Loucy (cell line): Measurements from ENCODE around the gene ATG16L2.

Experiments used
- H2AFZ ChIP-seq: fragments of 200-600 bp; sonication (generic); 2 replicates; pipeline ENCODE4 v1.6.0; 2016; ENCODE audit warnings: antibody characterized with exemption, mild to moderate bottlenecking, low read length, moderate library complexity
- H3F3A ChIP-seq: fragments of 200-600 bp; 2 replicates; pipeline ENCODE4 v1.6.0; 2016; ENCODE audit warnings: antibody characterized with exemption, low read depth, mild to moderate bottlenecking
- H3K27me3 ChIP-seq: fragments of 200-600 bp; sonication (generic); 2 replicates; pipeline ENCODE4 v1.6.1; 2014; ENCODE audit warnings: low read length, mild to moderate bottlenecking; ENCODE audit not compliant: insufficient read depth, poor library complexity, severe bottlenecking
- H3K36me3 ChIP-seq: fragments of 200-600 bp; sonication (generic); 2 replicates; pipeline ENCODE4 v1.6.1; 2016; ENCODE audit warnings: low read length; ENCODE audit not compliant: insufficient read depth
- H3K4me1 ChIP-seq: fragments of 200-600 bp; sonication (generic); 2 replicates; pipeline ENCODE4 v1.5.1; 2014; ENCODE audit warnings: low read length, mild to moderate bottlenecking; ENCODE audit not compliant: insufficient read depth, poor library complexity, severe bottlenecking
- H3K4me2 ChIP-seq: fragments of 200-600 bp; sonication (generic); 2 replicates; pipeline ENCODE4 v1.6.0; 2014; ENCODE audit warnings: antibody characterized with exemption, low read length, low read depth, mild to moderate bottlenecking; ENCODE audit not compliant: poor library complexity, severe bottlenecking
- H3K4me3 ChIP-seq: fragments of 200-600 bp; sonication (generic); 2 replicates; pipeline ENCODE4 v1.5.1; 2014; ENCODE audit warnings: low read length, mild to moderate bottlenecking, mixed read lengths; ENCODE audit not compliant: poor library complexity, severe bottlenecking
- H3K79me2 ChIP-seq: fragments of 200-600 bp; sonication (generic); 2 replicates; pipeline ENCODE4 v1.6.1; 2014; ENCODE audit warnings: low read length; ENCODE audit not compliant: insufficient read depth
- H3K9ac ChIP-seq: fragments of 200-600 bp; sonication (generic); 2 replicates; pipeline ENCODE4 v1.6.0; 2014; ENCODE audit warnings: mild to moderate bottlenecking, low read depth, low read length, moderate library complexity; ENCODE audit not compliant: poor library complexity, severe bottlenecking
- H3K9me2 ChIP-seq: fragments of 200-600 bp; sonication (generic); replicated peaks from 2 replicates; pipeline ENCODE4 v1.6.1; 2016; ENCODE audit warnings: low read depth, low read length, mixed read lengths
- H3K9me3 ChIP-seq: fragments of 200-600 bp; sonication (generic); 2 replicates; pipeline ENCODE4 v1.6.1; 2014; ENCODE audit warnings: mild to moderate bottlenecking, antibody characterized with exemption, low read length, low read depth; ENCODE audit not compliant: insufficient read depth
- H4K20me1 ChIP-seq: fragments of 200-600 bp; sonication (generic); 2 replicates; pipeline ENCODE4 v1.6.0; 2014; ENCODE audit warnings: antibody characterized with exemption, low read length, mild to moderate bottlenecking; ENCODE audit not compliant: insufficient read depth, poor library complexity, severe bottlenecking
- CTCF ChIP-seq: fragments of 200-600 bp; sonication (generic); conservative IDR thresholded peaks from 2 replicates; pipeline ENCODE4 v1.5.1; 2014; ENCODE audit warnings: mild to moderate bottlenecking, antibody characterized with exemption, low read length
- EZH2phosphoT487 ChIP-seq: fragments of 200-600 bp; IDR thresholded peaks from 2 replicates; pipeline ENCODE4 v1.6.1; 2018; ENCODE audit warnings: antibody characterized with exemption, mild to moderate bottlenecking, moderate library complexity, borderline replicate concordance

Gene ATG16L2

GRCh38 chr11:72823105-72823804 lies 9.0 kb downstream of the ATG16L2 start:
- Histone ChIP-seq H3K9me3 (no peaks in the 10 kb centered on the region), H3K9me2 (no peaks in the 10 kb centered on the region), H2AFZ (no peak overlapping the region), H3K4me3 (no peak overlapping the region), H3F3A (no peaks in the 10 kb centered on the region), H3K9ac (no peak overlapping the region), H3K36me3 (peaks cover 52% of the 10 kb centered on the region; the same call in 1 of the 2 replicates), H3K27me3 (no peaks in the 10 kb centered on the region), H3K79me2 (peaks cover 8% of the 10 kb centered on the region; the same call in 1 of the 2 replicates), H3K4me2 (no peak overlapping the region), H3K4me1 (peaks cover 2% of the 10 kb centered on the region), H4K20me1 (peaks cover 4% of the 10 kb centered on the region)
- TF ChIP-seq EZH2phosphoT487, result no peak
- TF ChIP-seq CTCF, result no peak

GRCh38 chr11:72824020-72824419 lies 9.8 kb downstream of the ATG16L2 start:
- peaks cover 51% of the 10 kb centered on the region; the same call in 1 of the 2 replicates for H3K36me3 ChIP-seq
- H3K4me2 ChIP-seq, result no peak overlapping the region
- H3F3A ChIP-seq, result no peaks in the 10 kb centered on the region
- H3K4me3 ChIP-seq, result no peak overlapping the region
- no peaks in the 10 kb centered on the region for H3K9me2 ChIP-seq
- H3K9ac ChIP-seq, result no peak overlapping the region
- H2AFZ ChIP-seq, result no peak overlapping the region
- H3K27me3 ChIP-seq, result no peaks in the 10 kb centered on the region
- H3K79me2 ChIP-seq, result peaks cover under 1% of the 10 kb centered on the region; the same call in 1 of the 2 replicates
- H3K9me3 ChIP-seq, result no peaks in the 10 kb centered on the region
- TF ChIP-seq CTCF (no peak), EZH2phosphoT487 (no peak)
- no peaks in the 10 kb centered on the region for H4K20me1 ChIP-seq
- no peaks in the 10 kb centered on the region for H3K4me1 ChIP-seq

GRCh38 chr11:72824811-72825505 lies 10.7 kb downstream of the ATG16L2 start:
- H3K9ac ChIP-seq, result no peak overlapping the region

More at GRCh38 chr11:72824811-72825505, 10.7 kb downstream of the ATG16L2 start:
- Histone ChIP-seq H3K27me3 (no peaks in the 10 kb centered on the region), H2AFZ (no peak overlapping the region), H3K79me2 (no peaks in the 10 kb centered on the region; the same call in 1 of the 2 replicates), H3K9me3 (no peaks in the 10 kb centered on the region), H3K36me3 (peaks cover 55% of the 10 kb centered on the region; the same call in 1 of the 2 replicates), H3K4me3 (no peak overlapping the region), H4K20me1 (no peaks in the 10 kb centered on the region), H3F3A (no peaks in the 10 kb centered on the region), H3K4me1 (no peaks in the 10 kb centered on the region), H3K9me2 (no peaks in the 10 kb centered on the region), H3K4me2 (no peak overlapping the region)
- TF ChIP-seq EZH2phosphoT487, result no peak
- TF ChIP-seq CTCF, result no peak
